B cell (primary cell): ENCODE results near the gene CAMTA1. TPM values are rescaled to one million over a fixed set of nuclear protein-coding genes. Genes with fewer than 3 reads are reported as not detected.

Experiments used
- ATAC-seq: fragments of 200-7000 bp; cut with Tn5 transposase; one replicate; pipeline ENCODE4 v1.10.0; 2021; ENCODE audit warnings: low read depth, mild to moderate bottlenecking, moderate number of reproducible peaks, moderate library complexity
- CTCF ChIA-PET: fragments of 350-600 bp; sonication (Branson Sonifier 250); formaldehyde crosslinking; loops from one replicate; lab custom pipeline; 2021; ENCODE audit warnings: antibody characterized with exemption, inconsistent platforms; lab: Charles Lee
- POLR2A ChIA-PET: fragments of 350-600 bp; sonication (Branson Sonifier 250); formaldehyde crosslinking; loops from one replicate; lab custom pipeline; 2021; ENCODE audit warnings: antibody characterized with exemption; lab: Charles Lee
- DNase-seq: peaks from one replicate; pipeline ENCODE4 v3.0.0; 2013
- H2AFZ ChIP-seq: 2 replicates; pipeline ENCODE4 v1.6.1; 2012; ENCODE audit warnings: mild to moderate bottlenecking, low read depth, low read length; ENCODE audit not compliant: insufficient read depth, poor library complexity, severe bottlenecking
- H3K27ac ChIP-seq, 2 donors: 1 replicate in 1 of 2; 2 replicates in 1 of 2; pipeline ENCODE4 v1.5.1; 2012 to 2013; ENCODE audit warnings: low read length in 2 of 2, mild to moderate bottlenecking in 2 of 2, moderate library complexity in 1 of 2
- H3K27me3 ChIP-seq, 4 experiments: fragments of 200-600 bp in 1 of 4; sonication (generic) in 1 of 4; replicated peaks in 1 of 4; 1 replicate in 2 of 4; 2 replicates in 2 of 4; pipeline versions ENCODE4 v1.6.1 to v1.7.0; 2013 to 2016; ENCODE audit warnings: low read length in 3 of 4, mild to moderate bottlenecking in 2 of 4, mixed read lengths in 1 of 4, moderate library complexity in 1 of 4; ENCODE audit not compliant: insufficient read depth in 4 of 4, control insufficient read depth in 3 of 4; ENCODE audit errors: control extremely low read depth in 1 of 4
- H3K36me3 ChIP-seq, 2 experiments: replicated peaks in 1 of 2; 1 replicate in 1 of 2; 2 replicates in 1 of 2; pipeline versions ENCODE4 v1.6.1 to v1.7.1; 2013; ENCODE audit warnings: low read length in 1 of 2; ENCODE audit not compliant: insufficient read depth in 2 of 2, control insufficient read depth in 1 of 2; ENCODE audit errors: control extremely low read depth in 1 of 2, extremely low read depth in 1 of 2
- H3K4me1 ChIP-seq, 2 donors: fragments of 200-600 bp in 1 of 2; sonication (generic) in 1 of 2; 1 replicate in 1 of 2; 2 replicates in 1 of 2; pipeline versions ENCODE4 v1.5.1 to v1.6.1; 2013 to 2017; ENCODE audit warnings: low read length in 2 of 2; ENCODE audit not compliant: control insufficient read depth in 2 of 2, insufficient read depth in 2 of 2
- H3K4me2 ChIP-seq: replicated peaks from 2 replicates; pipeline ENCODE3; 2012; ENCODE audit warnings: mild to moderate bottlenecking, low read depth, low read length; ENCODE audit not compliant: poor library complexity, severe bottlenecking
- H3K4me3 ChIP-seq, 5 experiments: fragments of 200-600 bp in 1 of 5; sonication (generic) in 1 of 5; 1 replicate in 3 of 5; 2 replicates in 2 of 5; pipeline versions ENCODE4 v1.5.1 to v1.7.0; 2011 to 2016; ENCODE audit warnings: low read length in 4 of 5, mild to moderate bottlenecking in 4 of 5, low read depth in 2 of 5, control low read depth in 1 of 5, moderate library complexity in 1 of 5; ENCODE audit not compliant: insufficient read depth in 1 of 5; ENCODE audit errors: control extremely low read depth in 1 of 5, extremely low read depth in 1 of 5
- H3K79me2 ChIP-seq: fragments of 200-600 bp; sonication (generic); one replicate; pipeline ENCODE4 v1.6.0; 2016; ENCODE audit warnings: low read length; ENCODE audit not compliant: control insufficient read depth, insufficient read depth
- H3K9ac ChIP-seq: fragments of 200-600 bp; sonication (generic); 2 replicates; pipeline ENCODE4 v1.6.1; 2017; ENCODE audit warnings: mild to moderate bottlenecking, low read length, moderate library complexity
- H3K9me3 ChIP-seq, 3 donors: one replicate each; pipeline versions ENCODE4 v1.6.1 to v1.7.1; 2013; ENCODE audit warnings: low read length in 2 of 3; ENCODE audit not compliant: control insufficient read depth in 2 of 3, insufficient read depth in 1 of 3; ENCODE audit errors: control extremely low read depth in 1 of 3
- H4K20me1 ChIP-seq: 2 replicates; pipeline ENCODE4 v1.6.0; 2012; ENCODE audit warnings: mild to moderate bottlenecking, low read length; ENCODE audit not compliant: insufficient read depth, control insufficient read depth, poor library complexity, severe bottlenecking
- H3K27ac Mint-ChIP-seq: one replicate; pipeline ENCODE4 v1.8.0; 2021; ENCODE audit warnings: mixed read lengths
- H3K27me3 Mint-ChIP-seq: one replicate; pipeline ENCODE4 v1.8.0; 2021; ENCODE audit warnings: mixed read lengths
- H3K4me1 Mint-ChIP-seq: one replicate; pipeline ENCODE4 v1.8.0; 2021; ENCODE audit warnings: mixed read lengths
- H3K4me3 Mint-ChIP-seq: one replicate; pipeline ENCODE4 v1.8.0; 2021; ENCODE audit warnings: mixed read lengths
- H3K9me3 Mint-ChIP-seq: one replicate; pipeline ENCODE4 v1.8.0; 2022; ENCODE audit warnings: mixed read lengths; ENCODE audit not compliant: insufficient read depth
- CTCF ChIP-seq: fragments of 200-600 bp; IDR thresholded peaks from one replicate; pipeline ENCODE4 v1.8.0; 2022; ENCODE audit warnings: antibody characterized with exemption, mild to moderate bottlenecking
- EZH2 ChIP-seq: IDR thresholded peaks from 2 replicates; pipeline ENCODE4 v1.6.1; 2012; ENCODE audit warnings: borderline replicate concordance, low read depth, mild to moderate bottlenecking, moderate library complexity, low read length; ENCODE audit not compliant: insufficient read depth, poor library complexity, severe bottlenecking
- WGBS: methylation state at CpG from one replicate; pipeline ENCODE4 v1.1.5; 2013; ENCODE audit warnings: missing lambda C conversion rate; ENCODE audit not compliant: insufficient coverage; 5-methylcytosine and 5-hydroxymethylcytosine counted together
- intact Hi-C: fragments of 100-400 bp; cut with micrococcal nuclease; formaldehyde crosslinking; loops from one replicate; pipeline ENCODE4 v1.10.0; 2022
- polyA plus RNA-seq: library from polyadenylated mRNA; depleted of rRNA; stranded (reverse); fragments of >200 nt; gene quantifications from 2 replicates; pipeline ENCODE4 v1.2.3, GENCODE V29; 2012
- total RNA-seq, 2 donors: library from RNA; stranded (reverse); fragments of 120-200 nt in 1 of 2; gene quantifications; 1 replicate in 1 of 2; 2 replicates in 1 of 2; pipeline versions ENCODE4 v1.2.3 to v1.2.4, GENCODE V29; 2013 to 2022

The CAMTA1 gene
- total and polyA plus RNA-seq, 2 donors (not counting 1 experiment from before 2014, with no cell fraction given) = 42.2 to 45.7 TPM

- Histone ChIP-seq H3K36me3 (no peaks in the 10 kb centered on the region), H3K9me3 (peaks cover 0 to under 1% (median 0%) of the 10 kb centered on the region in 3 donors), H3K9ac (no peak overlapping the region), H3K4me3 (no peak overlapping the region), H4K20me1 (no peaks in the 10 kb centered on the region), H3K4me1 (no peaks in the 10 kb centered on the region), H3K79me2 (no peaks in the 10 kb centered on the region), H3K27me3 (no peaks in the 10 kb centered on the region), H3K4me2 (no peak overlapping the region), H3K27ac (no peak overlapping the region), H2AFZ (no peak overlapping the region)
- intact Hi-C loops = no loop called here
- Mint-ChIP-seq H3K4me1 (no peaks in the 10 kb centered on the region), H3K9me3 (peaks cover 3% of the 10 kb centered on the region), H3K27me3 (peaks cover 3% of the 10 kb centered on the region), H3K4me3 (no peak overlapping the region), H3K27ac (no peak overlapping the region)
- WGBS = no CpG with 5 or more reads among the region's 3 CpGs
- DNase-seq = no peak
- POLR2A ChIA-PET = no interaction called here
- TF ChIP-seq EZH2 (no peak), CTCF (no peak)
- CTCF ChIA-PET = no interaction called here
- ATAC-seq = no peak
Measured at GRCh38 chr1:7190261-7190660, 405.0 kb downstream of the CAMTA1 start.

- POLR2A ChIA-PET = no interaction called here
- WGBS = 94% methylated on average over 10 of the region's 10 CpGs
- H3K4me1 Mint-ChIP-seq = no peaks in the 10 kb centered on the region
Measured at GRCh38 chr1:7192453-7192852, 407.2 kb downstream of the CAMTA1 start.

More at GRCh38 chr1:7192453-7192852, 407.2 kb downstream of the CAMTA1 start:
- Mint-ChIP-seq H3K9me3 (peaks cover 3% of the 10 kb centered on the region), H3K27ac (no peak overlapping the region), H3K27me3 (peaks cover 3% of the 10 kb centered on the region), H3K4me3 (no peak overlapping the region)
- no peak overlapping the region for H2AFZ ChIP-seq
- H3K4me3 ChIP-seq = no peak overlapping the region
- no peaks in the 10 kb centered on the region for H3K36me3 ChIP-seq
- no peak overlapping the region for H3K4me2 ChIP-seq
- no peaks in the 10 kb centered on the region for H3K4me1 ChIP-seq
- no peaks in the 10 kb centered on the region for H3K79me2 ChIP-seq
- H3K9me3 ChIP-seq = peaks cover 0 to 3% (median 0%) of the 10 kb centered on the region in 3 donors
- TF ChIP-seq CTCF = no peak
- TF ChIP-seq EZH2 = no peak
- H3K9ac ChIP-seq = no peak overlapping the region
- intact Hi-C loops = no loop called here
- CTCF ChIA-PET = no interaction called here
- no peak overlapping the region for H3K27ac ChIP-seq
- no peaks in the 10 kb centered on the region for H3K27me3 ChIP-seq
- no peaks in the 10 kb centered on the region for H4K20me1 ChIP-seq
- ATAC-seq = no peak
- no peak for DNase-seq
